HG02884 (cell line): ENCODE data around the gene SRSF8.
"Not testable (repeated sequence)": the region's sequence is repeated elsewhere in the genome, so short reads cannot be mapped to it uniquely, and the experiment has no call there.

Source experiments
- ATAC-seq: cut with Tn5 transposase; IDR thresholded peaks from one replicate; pipeline ENCODE4 v1.9.1; 2021; ENCODE audit warnings: mild to moderate bottlenecking, moderate library complexity; ENCODE audit not compliant: unreplicated experiment

Gene SRSF8, protein sequence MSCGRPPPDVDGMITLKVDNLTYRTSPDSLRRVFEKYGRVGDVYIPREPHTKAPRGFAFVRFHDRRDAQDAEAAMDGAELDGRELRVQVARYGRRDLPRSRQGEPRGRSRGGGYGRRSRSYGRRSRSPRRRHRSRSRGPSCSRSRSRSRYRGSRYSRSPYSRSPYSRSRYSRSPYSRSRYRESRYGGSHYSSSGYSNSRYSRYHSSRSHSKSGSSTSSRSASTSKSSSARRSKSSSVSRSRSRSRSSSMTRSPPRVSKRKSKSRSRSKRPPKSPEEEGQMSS

DNA sequence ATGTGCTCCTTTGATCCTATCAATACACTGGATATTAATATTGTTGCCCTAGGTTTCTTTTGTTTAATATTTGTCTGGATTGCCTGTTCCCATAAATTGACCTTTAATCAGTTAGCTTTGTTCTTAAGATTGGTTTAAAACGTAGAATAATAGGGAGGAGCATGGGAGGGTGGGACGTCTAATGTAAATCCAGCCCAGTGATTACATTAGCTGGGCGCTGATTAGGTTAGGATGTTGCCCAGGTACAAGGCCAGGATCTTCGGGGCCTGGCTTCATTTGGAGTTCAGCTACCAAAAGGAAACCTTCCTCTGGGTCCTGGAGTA, at the start of gene SRSF8:
TSS of gene SRSF8 (plus strand) at position 204 of the 323 bp plus-strand sequence. CDS start 308 bp downstream, outside the sequence.
- ATAC-seq = peak; percentile 36

DNA sequence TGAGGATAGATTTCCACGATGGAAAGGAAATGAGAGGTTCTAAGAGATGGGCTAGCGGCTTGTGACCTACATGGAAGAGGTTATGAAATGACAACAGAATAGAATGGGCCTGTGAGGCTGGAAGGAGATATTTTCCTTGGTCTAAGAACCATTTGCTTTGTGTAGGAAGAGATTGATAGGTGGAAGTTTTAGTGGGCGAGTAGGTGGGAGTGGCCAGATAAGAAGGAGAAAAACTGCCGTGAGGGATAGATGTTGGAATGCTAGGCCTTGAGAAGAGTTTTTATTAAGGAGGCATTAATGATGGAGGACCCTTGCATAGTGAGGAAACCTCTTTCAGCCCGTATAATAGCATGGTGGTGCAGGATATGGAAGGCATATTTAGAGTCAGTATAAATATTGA, 45.3 kb upstream of the SRSF8 start:
- not testable (repeated sequence) for ATAC-seq

- ATAC-seq = no peak
Observed at GRCh38 chr11:95024958-95025357, 41.8 kb upstream of the SRSF8 start, which contains the start of gene KDM4E. Gene KDM4E, plus strand, starts transcription at chr11:95025258. Its CDS starts 300 bp downstream, at chr11:95025558.

GRCh38 chr11:95025594-95025993, 41.1 kb upstream of the SRSF8 start:
- ATAC-seq = not testable (repeated sequence)

GRCh38 chr11:95028357-95028756, 38.4 kb upstream of the SRSF8 start:
- no peak for ATAC-seq

- no peak for ATAC-seq
Observed at GRCh38 chr11:95033051-95033450, 33.7 kb upstream of the SRSF8 start.

- ATAC-seq = no peak
Observed at GRCh38 chr11:95035316-95035715, 31.4 kb upstream of the SRSF8 start.

- ATAC-seq = not testable (repeated sequence)
Observed at GRCh38 chr11:95037356-95038035, 29.2 kb upstream of the SRSF8 start.

GRCh38 chr11:95042239-95042638, 24.5 kb upstream of the SRSF8 start:
- no peak for ATAC-seq

DNA sequence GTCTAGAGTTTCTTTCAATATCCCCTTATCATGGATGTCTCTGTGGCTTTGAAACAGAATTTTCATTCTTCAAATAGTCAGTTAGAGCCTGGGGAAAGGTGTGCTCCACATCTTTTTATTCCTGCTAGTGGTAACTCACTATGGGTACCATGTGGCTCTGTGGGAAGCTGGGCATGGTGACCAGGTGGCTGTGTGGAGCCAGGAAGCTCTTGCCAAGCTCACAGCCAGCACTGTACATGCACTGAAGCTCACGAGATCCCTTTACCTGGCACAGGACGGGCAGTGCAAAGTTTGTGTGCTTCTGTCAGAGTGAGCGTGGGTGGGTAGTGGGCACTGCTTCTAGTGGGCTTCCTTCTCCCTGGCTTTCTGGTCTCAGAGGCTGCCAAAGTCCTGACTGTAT, 23.8 kb upstream of the SRSF8 start:
- no peak for ATAC-seq

DNA sequence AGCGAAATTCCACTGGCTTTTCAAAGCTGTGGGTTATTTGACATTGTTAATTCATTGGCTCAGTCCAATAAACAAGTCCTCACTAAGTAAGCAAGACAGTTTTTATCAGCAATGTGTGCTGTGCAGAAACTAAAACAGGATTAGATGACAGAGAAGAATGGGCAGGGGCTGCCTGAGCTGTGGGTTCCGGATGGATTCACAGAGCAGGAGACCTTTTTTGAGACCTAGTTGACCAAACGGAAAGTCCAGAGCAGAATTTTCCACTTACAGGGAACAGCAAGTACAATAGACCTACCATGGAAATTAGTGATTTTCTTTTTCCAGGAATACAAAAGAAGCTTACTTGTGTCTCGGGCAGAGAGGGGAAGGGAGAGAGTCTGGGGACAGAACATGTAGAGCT, 22.7 kb upstream of the SRSF8 start:
- no peak for ATAC-seq

DNA sequence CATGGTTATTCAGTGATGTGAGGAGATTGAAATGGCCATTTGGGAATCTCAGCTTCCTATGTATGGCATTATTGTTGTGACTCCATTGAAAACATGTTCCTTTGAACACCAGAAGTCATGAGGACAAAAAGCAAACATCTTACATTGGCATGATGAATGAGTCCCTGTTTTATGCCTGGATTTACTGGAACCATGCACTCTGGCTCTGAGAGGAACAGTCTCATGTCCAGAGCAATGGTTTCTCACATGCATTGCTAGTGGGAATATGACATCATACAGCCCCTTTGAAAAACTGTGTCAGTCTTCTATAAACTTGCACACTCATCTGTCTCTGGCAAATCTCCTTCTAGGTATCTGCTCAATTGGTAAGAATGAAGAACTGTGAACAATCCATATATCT, 20.9 kb upstream of the SRSF8 start:
- ATAC-seq = no peak

GRCh38 chr11:95049122-95049521, 17.6 kb upstream of the SRSF8 start, which contains the start of gene KDM4F:
Gene KDM4F, plus strand, starts transcription at chr11:95049422.
- not testable (repeated sequence) for ATAC-seq

- ATAC-seq = no peak
Observed at GRCh38 chr11:95050595-95051202, 16.0 kb upstream of the SRSF8 start.

DNA sequence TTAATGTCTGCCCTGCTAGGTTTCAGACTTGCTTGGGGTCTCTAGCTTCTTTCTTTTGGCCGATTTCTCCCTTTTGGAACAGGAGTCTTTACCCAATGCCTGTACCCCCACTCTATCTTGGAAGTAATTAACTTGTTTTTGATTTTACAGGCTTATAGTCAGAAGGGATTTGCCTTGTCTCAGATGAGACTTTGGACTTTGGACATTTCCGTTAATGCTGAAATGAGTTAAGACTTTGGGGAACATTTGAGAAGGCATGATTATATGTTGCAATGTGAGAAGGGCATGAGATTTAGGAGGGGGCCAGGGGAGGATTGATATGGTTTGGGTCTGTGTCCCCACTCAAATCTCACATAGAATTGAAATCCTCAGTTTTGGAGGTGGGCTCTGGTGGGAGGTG, 12.4 kb upstream of the SRSF8 start:
- no peak for ATAC-seq

GRCh38 chr11:95055283-95055897, 11.3 kb upstream of the SRSF8 start:
- ATAC-seq = peak; percentile 99

- ATAC-seq = no peak
Observed at GRCh38 chr11:95057959-95058358, 8.8 kb upstream of the SRSF8 start.

DNA sequence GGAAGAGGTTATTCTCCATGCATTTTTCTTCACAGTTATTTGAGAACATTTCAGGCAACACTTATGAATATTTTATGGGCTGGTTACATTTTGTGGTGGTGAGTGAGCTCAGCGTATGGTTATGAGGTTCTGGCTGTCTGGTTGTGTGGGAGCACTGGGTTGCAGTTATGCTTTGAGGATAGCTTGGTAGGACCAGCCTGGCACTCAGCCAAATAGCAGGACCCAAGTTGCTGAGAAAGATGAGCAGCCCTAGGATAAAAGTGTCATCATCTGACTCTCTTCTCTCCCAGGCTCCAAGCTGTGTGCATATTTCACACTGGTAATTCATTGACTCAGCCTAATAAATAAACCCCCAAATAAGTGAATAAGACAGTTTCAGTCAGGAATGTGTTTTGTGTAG, 8.1 kb upstream of the SRSF8 start:
- no peak for ATAC-seq

- no peak for ATAC-seq
Observed at GRCh38 chr11:95059046-95059445, 7.7 kb upstream of the SRSF8 start.

DNA sequence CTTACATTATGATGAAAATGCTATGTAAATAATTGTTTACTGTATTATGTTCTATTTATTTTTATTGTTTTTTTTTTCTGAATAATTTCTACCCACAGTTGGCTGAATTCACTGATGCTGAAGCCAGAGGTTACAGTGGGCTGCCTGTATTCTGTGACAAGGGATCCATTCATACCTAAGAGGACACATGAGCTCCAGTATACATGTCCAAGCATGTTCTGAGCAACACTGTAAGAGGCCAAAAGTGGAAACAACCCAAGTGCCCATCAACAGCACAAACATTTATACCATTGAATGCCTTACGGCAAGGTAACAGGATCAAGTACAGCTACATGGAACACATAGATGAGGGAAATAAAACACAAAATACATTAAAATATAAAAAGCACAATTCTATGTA, 1.4 kb upstream of the SRSF8 start:
- no peak for ATAC-seq

GRCh38 chr11:95067039-95067840, 521 bp downstream of the SRSF8 start:
- ATAC-seq = peak; percentile 54
